ENCODE results near the gene AP3D1. TPM values are rescaled to one million over a fixed set of nuclear protein-coding genes. Genes with fewer than 3 reads are reported as not detected.

Gene AP3D1
- total and polyA plus RNA-seq, 9 of the 15 experiments (the other 6 are each of a cell fraction or from before 2014, with no cell fraction given): 1.2 to 86.1 (median 35.9) TPM

DNA sequence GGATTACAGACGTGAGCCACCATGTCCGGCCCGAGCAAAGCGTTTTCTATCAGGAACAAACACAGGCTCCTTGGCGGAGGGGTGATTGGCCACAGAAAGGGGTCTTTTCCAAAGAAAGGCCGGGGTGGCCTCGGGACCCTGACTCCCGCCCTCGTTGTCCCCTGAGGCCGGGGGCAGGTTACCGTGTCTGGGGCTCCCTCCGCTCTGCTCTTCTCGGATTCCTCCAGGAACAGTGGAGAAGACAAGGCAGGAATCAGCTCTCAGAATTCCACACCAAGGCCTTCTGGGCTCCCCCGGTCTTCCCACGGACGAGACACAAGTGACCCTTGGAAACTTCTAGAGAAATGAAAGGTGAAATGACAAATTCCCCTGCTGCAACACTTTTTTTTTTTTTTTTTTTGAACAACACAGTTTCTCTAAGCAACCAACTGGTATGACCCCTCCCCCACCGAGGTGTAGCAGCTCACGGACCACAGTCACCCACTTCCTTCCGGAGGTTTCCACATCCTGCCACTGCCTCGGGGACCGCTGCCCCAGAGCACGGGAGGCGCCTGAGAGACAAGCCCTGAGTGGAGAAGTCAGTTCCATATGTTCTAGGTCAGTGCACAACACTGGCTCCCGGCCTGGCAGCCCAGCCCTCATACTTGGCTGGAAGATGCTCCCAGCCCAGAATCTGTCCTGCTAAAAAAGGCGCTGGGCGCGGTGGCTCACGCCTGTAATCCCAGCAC lies 66.2 kb downstream of the AP3D1 start (continued):
- TF ChIP-seq, protein P1, sequence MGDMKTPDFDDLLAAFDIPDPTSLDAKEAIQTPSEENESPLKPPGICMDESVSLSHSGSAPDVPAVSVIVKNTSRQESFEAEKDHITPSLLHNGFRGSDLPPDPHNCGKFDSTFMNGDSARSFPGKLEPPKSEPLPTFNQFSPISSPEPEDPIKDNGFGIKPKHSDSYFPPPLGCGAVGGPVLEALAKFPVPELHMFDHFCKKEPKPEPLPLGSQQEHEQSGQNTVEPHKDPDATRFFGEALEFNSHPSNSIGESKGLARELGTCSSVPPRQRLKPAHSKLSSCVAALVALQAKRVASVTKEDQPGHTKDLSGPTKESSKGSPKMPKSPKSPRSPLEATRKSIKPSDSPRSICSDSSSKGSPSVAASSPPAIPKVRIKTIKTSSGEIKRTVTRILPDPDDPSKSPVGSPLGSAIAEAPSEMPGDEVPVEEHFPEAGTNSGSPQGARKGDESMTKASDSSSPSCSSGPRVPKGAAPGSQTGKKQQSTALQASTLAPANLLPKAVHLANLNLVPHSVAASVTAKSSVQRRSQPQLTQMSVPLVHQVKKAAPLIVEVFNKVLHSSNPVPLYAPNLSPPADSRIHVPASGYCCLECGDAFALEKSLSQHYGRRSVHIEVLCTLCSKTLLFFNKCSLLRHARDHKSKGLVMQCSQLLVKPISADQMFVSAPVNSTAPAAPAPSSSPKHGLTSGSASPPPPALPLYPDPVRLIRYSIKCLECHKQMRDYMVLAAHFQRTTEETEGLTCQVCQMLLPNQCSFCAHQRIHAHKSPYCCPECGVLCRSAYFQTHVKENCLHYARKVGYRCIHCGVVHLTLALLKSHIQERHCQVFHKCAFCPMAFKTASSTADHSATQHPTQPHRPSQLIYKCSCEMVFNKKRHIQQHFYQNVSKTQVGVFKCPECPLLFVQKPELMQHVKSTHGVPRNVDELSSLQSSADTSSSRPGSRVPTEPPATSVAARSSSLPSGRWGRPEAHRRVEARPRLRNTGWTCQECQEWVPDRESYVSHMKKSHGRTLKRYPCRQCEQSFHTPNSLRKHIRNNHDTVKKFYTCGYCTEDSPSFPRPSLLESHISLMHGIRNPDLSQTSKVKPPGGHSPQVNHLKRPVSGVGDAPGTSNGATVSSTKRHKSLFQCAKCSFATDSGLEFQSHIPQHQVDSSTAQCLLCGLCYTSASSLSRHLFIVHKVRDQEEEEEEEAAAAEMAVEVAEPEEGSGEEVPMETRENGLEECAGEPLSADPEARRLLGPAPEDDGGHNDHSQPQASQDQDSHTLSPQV (IDR thresholded peaks at IDR 0.05): peak; percentile 58; the same call in 1 of the 2 replicates
- TF ChIP-seq KLF10 (CRISPR knock-in tag; IDR thresholded peaks at IDR 0.05) (no peak), HNRNPK (IDR thresholded peaks at IDR 0.05; ENCODE audit: low read depth, low read length, poor library complexity, severe bottlenecking) (no peak), NCOA6 (IDR thresholded peaks at IDR 0.05) (no peak), HIVEP1 (CRISPR knock-in tag; IDR thresholded peaks at IDR 0.05) (no peak), GABPA (tag; conservative IDR thresholded peaks at IDR 0.05; ENCODE audit: low read depth) (peak; percentile 89), RNF2 (IDR thresholded peaks at IDR 0.05) (peak; percentile 59; the same call in 1 of the 2 replicates), ZNF445 (CRISPR knock-in tag; IDR thresholded peaks at IDR 0.05; ENCODE audit: low read depth) (no peak), TRIM28 (IDR thresholded peaks at IDR 0.05) (no peak), ETV1 (tag; conservative IDR thresholded peaks at IDR 0.05; ENCODE audit: low read depth) (peak; percentile 87), LEF1 (IDR thresholded peaks at IDR 0.05) (peak; percentile 59; the same call in 1 of the 2 replicates), CAMTA2 (CRISPR knock-in tag; conservative IDR thresholded peaks at IDR 0.05) (no peak), RBM17 (IDR thresholded peaks at IDR 0.05; ENCODE audit: borderline replicate concordance, low read depth, low read length) (no peak), CEBPG (CRISPR knock-in tag; IDR thresholded peaks at IDR 0.05) (no peak), CEBPG (tag; conservative IDR thresholded peaks at IDR 0.05 in 1 of 2, IDR thresholded peaks at IDR 0.05 in 1 of 2) (no peak), MAZ (CRISPR knock-in tag; conservative IDR thresholded peaks at IDR 0.05 in 1 of 2, IDR thresholded peaks at IDR 0.05 in 1 of 2) (0 out of 4 replicates have a peak, but pooled peaks of 1 of the 2 experiments have one; percentile 25), NRF1 (conservative IDR thresholded peaks at IDR 0.05 in 1 of 2, IDR thresholded peaks at IDR 0.05 in 1 of 2) (no peak), EGR1 (conservative IDR thresholded peaks at IDR 0.05) (no peak), CHD2 (IDR thresholded peaks at IDR 0.05; ENCODE audit: low read depth, low read length) (no peak), GABPB1 (CRISPR knock-in tag; IDR thresholded peaks at IDR 0.05) (peak; percentile 77; the same call in 1 of the 2 replicates), NCOA2 (IDR thresholded peaks at IDR 0.05; ENCODE audit: partially characterized antibody in 2 of 2) (no peak), MEIS2 (IDR thresholded peaks at IDR 0.05; ENCODE audit: partially characterized antibody) (no peak)
- TF ChIP-seq, protein P2, sequence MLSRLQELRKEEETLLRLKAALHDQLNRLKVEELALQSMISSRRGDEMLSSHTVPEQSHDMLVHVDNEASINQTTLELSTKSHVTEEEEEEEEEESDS (CRISPR knock-in tag; IDR thresholded peaks at IDR 0.05): no peak
- TF ChIP-seq, protein P3, sequence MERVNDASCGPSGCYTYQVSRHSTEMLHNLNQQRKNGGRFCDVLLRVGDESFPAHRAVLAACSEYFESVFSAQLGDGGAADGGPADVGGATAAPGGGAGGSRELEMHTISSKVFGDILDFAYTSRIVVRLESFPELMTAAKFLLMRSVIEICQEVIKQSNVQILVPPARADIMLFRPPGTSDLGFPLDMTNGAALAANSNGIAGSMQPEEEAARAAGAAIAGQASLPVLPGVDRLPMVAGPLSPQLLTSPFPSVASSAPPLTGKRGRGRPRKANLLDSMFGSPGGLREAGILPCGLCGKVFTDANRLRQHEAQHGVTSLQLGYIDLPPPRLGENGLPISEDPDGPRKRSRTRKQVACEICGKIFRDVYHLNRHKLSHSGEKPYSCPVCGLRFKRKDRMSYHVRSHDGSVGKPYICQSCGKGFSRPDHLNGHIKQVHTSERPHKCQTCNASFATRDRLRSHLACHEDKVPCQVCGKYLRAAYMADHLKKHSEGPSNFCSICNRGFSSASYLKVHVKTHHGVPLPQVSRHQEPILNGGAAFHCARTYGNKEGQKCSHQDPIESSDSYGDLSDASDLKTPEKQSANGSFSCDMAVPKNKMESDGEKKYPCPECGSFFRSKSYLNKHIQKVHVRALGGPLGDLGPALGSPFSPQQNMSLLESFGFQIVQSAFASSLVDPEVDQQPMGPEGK (CRISPR knock-in tag; IDR thresholded peaks at IDR 0.05; ENCODE audit: borderline replicate concordance): no peak
